ENCODE data around the gene SUFU.
A peak's percentile ranks its signal among the peaks of the same experiment; 100 is the strongest.
"Not testable (repeated sequence)": the region's sequence is repeated elsewhere in the genome, so short reads cannot be mapped to it uniquely, and the experiment has no call there.

SUFU gene

DNA sequence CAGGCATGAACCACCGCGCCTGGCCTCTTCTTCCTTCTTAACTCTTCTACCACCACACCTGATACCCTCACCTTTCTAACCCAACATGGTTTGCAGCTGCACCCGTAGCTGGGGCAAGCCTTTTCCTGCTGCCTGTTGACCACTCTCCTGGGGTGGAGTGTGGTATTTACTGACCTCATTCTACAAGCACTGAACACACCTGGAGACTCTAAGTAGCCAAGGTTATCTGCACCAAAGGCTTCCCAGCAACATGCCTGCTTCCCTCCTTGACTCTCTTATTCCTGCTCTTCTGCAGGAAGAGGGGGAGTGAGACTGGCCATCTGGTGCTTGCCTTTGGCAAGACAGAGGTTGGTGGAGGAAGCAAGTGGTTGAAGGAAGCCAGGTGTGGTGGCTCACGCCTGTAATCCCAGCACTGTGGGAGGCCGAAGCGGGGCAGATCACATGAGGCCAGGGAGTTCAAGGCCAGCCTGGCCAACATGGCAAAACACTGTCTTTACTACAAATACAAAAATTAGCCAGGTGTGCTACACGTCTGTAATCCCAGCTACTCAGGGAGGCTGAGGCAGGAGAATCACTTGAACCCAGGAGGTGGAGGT, 11.3 kb upstream of the SUFU start:
- peak overlapping the region; percentile 33 for H3K4me3 ChIP-seq (ENCODE audit: low read length)
- H3K27ac ChIP-seq (ENCODE audit: low read depth, low read length) = peak overlapping the region; percentile 88
- H3K27me3 ChIP-seq (ENCODE audit: control insufficient read depth, insufficient read depth, low read length) = no peaks in the 10 kb centered on the region
- peaks cover 18% of the 10 kb centered on the region for H3K36me3 ChIP-seq (ENCODE audit: control insufficient read depth, insufficient read depth, low read length)
- no peak overlapping the region for H3K9ac ChIP-seq (ENCODE audit: low read length)
- H3K4me1 ChIP-seq (ENCODE audit: control insufficient read depth, insufficient read depth, low read length) = peaks cover 23% of the 10 kb centered on the region

DNA sequence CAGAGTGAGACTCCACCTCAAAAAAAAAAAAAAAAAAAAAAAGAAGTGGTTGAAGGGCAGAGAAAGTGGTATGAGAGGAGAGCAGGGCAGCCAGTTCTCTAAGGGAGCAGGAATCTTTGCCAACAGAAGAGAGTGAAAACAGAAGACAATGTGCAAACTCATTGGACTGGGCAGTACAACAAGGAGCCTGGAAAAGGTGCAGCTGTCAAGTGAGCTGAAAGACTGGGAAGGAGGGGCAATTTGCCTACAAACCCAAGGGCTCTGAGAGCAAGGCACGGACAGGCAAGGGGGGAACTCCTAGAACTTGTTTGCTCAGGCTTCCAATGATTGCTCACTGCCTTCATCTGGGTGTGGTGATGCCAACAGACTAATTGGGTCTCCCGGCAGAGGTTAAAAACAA, 10.8 kb upstream of the SUFU start:
- H3K4me1 ChIP-seq (ENCODE audit: control insufficient read depth, insufficient read depth, low read length) = peaks cover 23% of the 10 kb centered on the region
- H3K27ac ChIP-seq (ENCODE audit: low read depth, low read length) = peak overlapping the region; percentile 88
- peak overlapping the region; percentile 5 for H3K4me3 ChIP-seq (ENCODE audit: low read length)
- peaks cover 14% of the 10 kb centered on the region for H3K36me3 ChIP-seq (ENCODE audit: control insufficient read depth, insufficient read depth, low read length)
- no peaks in the 10 kb centered on the region for H3K27me3 ChIP-seq (ENCODE audit: control insufficient read depth, insufficient read depth, low read length)
- no peak overlapping the region for H3K9ac ChIP-seq (ENCODE audit: low read length)

DNA sequence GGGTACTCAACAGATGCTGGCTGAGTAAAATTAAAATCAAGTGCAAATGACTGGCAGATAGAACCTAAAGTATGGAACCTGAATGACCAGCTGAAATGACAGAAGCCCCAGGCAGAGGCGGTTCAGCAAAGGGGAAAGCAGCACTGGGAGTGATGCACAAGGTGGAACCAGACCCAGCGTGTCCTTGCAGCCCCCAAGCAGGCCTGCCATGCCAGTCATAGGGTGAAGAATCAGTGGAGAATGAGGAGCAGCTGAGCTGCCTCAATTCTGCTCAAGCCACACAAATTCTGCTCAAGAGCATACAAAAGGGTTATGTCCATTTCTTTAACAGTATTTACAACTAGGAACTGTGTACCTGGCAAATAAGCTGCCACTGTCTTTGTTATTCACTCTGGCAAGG, 10.0 kb upstream of the SUFU start:
- Histone ChIP-seq H3K4me3 (ENCODE audit: low read length) (peak overlapping the region; percentile 5), H3K9ac (ENCODE audit: low read length) (no peak overlapping the region), H3K27me3 (ENCODE audit: control insufficient read depth, insufficient read depth, low read length) (no peaks in the 10 kb centered on the region), H3K27ac (ENCODE audit: low read depth, low read length) (peak overlapping the region; percentile 88), H3K36me3 (ENCODE audit: control insufficient read depth, insufficient read depth, low read length) (peaks cover 10% of the 10 kb centered on the region), H3K4me1 (ENCODE audit: control insufficient read depth, insufficient read depth, low read length) (peaks cover 27% of the 10 kb centered on the region)

DNA sequence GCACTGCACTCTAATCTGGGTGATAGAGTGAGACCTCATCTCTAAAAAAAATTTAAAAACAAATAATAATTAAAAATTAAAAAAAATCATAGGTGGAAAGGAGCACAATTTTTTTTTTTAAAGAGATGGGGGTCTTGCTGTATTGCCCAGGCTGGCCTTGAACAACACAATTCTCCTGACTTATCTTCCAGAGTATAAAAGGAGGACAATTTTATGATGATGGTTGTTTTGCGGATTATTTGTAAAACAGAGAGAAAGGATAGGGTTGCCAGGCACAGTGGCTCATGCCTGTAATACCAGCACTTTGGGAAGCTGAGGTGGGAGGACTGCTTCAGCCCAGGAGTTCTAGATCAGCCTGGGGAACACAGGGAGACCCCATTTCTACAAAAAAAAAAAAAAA, 6.2 kb upstream of the SUFU start:
- Histone ChIP-seq H3K27me3 (ENCODE audit: control insufficient read depth, insufficient read depth, low read length) (no peaks in the 10 kb centered on the region), H3K36me3 (ENCODE audit: control insufficient read depth, insufficient read depth, low read length) (peaks cover 5% of the 10 kb centered on the region), H3K27ac (ENCODE audit: low read depth, low read length) (no peak overlapping the region), H3K9ac (ENCODE audit: low read length) (no peak overlapping the region), H3K4me1 (ENCODE audit: control insufficient read depth, insufficient read depth, low read length) (peaks cover 30% of the 10 kb centered on the region), H3K4me3 (ENCODE audit: low read length) (no peak overlapping the region)

DNA sequence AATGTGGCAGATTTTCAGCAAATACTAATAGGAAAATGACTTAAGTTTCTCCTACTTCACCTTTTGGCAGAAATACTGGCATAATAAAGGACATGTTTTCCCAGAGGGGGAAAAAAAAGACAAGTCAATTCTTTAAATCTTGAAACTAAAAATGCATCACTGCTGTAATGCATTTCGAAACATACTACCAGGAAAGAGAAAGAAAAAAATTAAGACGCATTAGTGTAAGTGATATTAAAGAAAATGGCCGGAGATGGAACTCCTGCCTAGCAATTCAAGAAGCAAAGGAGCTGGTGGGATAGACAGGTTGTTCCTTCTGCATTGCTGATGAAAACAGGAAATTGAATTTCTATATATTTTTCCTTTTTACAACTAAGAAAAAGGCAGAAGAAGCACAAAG, 4.4 kb upstream of the SUFU start:
- Histone ChIP-seq H3K36me3 (ENCODE audit: control insufficient read depth, insufficient read depth, low read length) (peaks cover under 1% of the 10 kb centered on the region), H3K9ac (ENCODE audit: low read length) (no peak overlapping the region), H3K4me3 (ENCODE audit: low read length) (no peak overlapping the region), H3K4me1 (ENCODE audit: control insufficient read depth, insufficient read depth, low read length) (peaks cover 19% of the 10 kb centered on the region), H3K27ac (ENCODE audit: low read depth, low read length) (no peak overlapping the region), H3K27me3 (ENCODE audit: control insufficient read depth, insufficient read depth, low read length) (no peaks in the 10 kb centered on the region)

DNA sequence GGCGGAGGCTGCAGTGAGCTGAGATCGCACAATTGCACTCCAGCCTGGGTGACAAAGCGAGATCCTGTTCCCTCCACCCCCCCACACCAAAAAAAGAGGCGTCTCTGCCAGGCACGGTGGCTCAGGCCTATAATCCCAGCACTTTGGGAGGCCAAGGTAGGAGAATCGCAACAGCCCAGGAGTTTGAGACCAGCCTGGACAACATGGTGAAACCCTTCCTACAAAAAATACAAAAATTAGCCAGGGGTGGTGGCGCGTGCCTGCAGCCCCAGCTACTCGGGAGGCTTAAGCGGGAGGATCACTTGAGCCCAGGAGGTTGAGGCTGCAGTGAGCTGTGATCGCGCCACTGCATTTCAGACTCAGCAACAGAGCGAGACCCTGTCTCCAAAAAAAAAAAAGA, 3.1 kb upstream of the SUFU start:
- H3K27me3 ChIP-seq (ENCODE audit: control insufficient read depth, insufficient read depth, low read length); H3K27ac ChIP-seq (ENCODE audit: low read depth, low read length); H3K9ac ChIP-seq (ENCODE audit: low read length); H3K36me3 ChIP-seq (ENCODE audit: control insufficient read depth, insufficient read depth, low read length); H3K4me3 ChIP-seq (ENCODE audit: low read length): not testable (repeated sequence)
- H3K4me1 ChIP-seq (ENCODE audit: control insufficient read depth, insufficient read depth, low read length) = peaks cover 22% of the 10 kb centered on the region

DNA sequence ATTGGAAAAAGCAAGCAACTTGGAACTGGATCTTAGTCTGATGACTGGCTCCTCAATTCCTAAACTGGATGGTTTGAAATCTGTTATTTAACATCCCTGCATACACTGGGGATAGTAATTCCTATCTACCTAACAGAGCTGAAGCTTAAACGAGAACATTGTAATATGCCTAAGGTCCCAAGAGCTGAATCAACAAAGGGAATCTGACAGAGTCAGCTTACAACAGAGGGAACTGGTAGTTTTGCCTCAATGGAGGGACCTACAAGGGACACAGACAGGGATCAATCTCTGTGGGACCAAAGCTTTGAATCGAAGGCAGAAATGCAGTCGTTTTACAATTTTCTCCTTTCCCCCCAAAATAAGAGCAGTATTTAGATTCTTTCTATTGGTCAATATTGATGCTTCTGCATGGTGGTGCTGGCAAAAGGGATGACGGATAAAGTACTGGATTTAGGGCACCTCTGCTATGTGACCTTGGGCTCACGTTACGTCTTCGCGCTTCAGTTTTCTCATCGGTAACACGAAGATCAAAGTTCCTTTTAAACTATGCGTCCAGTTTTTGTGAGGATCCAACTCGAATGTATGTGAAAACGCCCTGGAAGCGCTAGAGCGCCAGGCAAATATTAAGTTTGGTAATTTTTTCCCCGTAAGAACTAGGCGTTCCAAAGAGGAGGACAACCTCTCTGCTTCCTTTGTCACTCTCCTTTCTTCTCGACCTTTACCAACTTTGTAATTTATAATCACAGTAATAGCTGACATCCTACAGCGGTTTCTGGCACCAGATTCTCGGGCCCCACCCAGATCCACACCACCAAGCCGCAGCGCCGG, 2.4 kb upstream of the SUFU start:
- peak overlapping the region; percentile 45 for H3K9ac ChIP-seq (ENCODE audit: low read length)
- H3K36me3 ChIP-seq (ENCODE audit: control insufficient read depth, insufficient read depth, low read length) = no peaks in the 10 kb centered on the region
- H3K27me3 ChIP-seq (ENCODE audit: control insufficient read depth, insufficient read depth, low read length) = no peaks in the 10 kb centered on the region
- H3K4me3 ChIP-seq (ENCODE audit: low read length) = peak overlapping the region; percentile 87
- peak overlapping the region; percentile 91 for H3K27ac ChIP-seq (ENCODE audit: low read depth, low read length)
- peaks cover 22% of the 10 kb centered on the region for H3K4me1 ChIP-seq (ENCODE audit: control insufficient read depth, insufficient read depth, low read length)

DNA sequence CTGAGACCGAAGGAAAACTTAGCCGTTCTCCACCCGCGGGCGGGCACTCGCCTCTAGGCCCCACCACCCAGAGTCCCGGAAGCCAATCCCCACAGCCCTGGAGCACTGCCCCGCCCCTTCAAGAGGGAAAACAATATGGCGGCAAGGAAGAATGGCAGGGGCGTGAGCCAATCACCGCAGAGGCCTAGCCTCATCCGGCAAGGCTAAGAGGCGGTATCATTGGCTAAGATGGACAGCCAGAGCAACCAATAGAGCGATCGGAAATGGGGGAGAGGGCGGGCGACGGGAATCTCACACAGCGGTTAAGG, 1.8 kb upstream of the SUFU start:
- Histone ChIP-seq H3K4me1 (ENCODE audit: control insufficient read depth, insufficient read depth, low read length) (peaks cover 22% of the 10 kb centered on the region), H3K9ac (ENCODE audit: low read length) (peak overlapping the region; percentile 89), H3K36me3 (ENCODE audit: control insufficient read depth, insufficient read depth, low read length) (no peaks in the 10 kb centered on the region), H3K4me3 (ENCODE audit: low read length) (peak overlapping the region; percentile 97), H3K27ac (ENCODE audit: low read depth, low read length) (peak overlapping the region; percentile 93), H3K27me3 (ENCODE audit: control insufficient read depth, insufficient read depth, low read length) (no peaks in the 10 kb centered on the region)

DNA sequence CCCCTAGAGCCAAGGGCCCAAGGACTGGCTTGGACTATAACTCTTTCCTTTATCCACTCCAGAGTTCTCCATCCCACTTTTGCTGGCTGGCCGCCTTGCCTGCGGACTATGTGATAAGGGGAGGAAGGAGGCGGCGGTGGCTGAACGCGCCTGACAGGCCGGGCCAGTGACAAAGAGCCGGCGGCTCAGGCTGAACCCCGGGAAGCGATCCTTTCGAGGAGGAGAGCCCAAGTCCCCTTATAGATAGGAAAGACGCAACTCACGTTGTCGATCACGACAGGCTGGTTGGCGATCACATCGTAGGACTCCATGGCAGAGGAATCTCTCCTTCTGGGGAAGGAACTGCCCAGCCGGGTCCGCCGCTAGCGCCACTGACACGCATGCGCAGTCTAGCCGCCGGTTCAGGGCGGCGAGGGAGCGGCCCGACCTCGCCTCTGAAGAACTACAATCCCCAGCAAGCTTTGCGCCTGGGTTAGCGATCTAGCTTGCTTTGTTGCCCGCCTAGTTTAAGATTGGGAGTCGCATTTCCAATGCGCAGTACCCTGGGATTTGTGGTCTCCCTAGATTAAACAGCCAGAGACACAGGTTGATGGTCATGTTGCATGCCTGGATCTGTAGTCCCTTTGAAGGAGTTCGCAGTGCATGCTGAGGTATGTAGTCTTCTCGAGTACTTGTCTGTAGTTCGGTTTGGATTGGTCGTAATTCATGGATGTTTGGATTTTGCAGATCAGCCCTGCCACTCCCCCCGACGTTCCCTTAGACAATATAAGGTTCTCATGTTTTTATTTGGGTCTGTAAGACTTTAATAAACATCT, 1.2 kb upstream of the SUFU start, which contains the start of gene ACTR1A:
Gene ACTR1A, minus strand, starts transcription at position 376 of the 815 bp plus-strand sequence. Its CDS starts 65 bp downstream, at position 311.
- no peaks in the 10 kb centered on the region for H3K36me3 ChIP-seq (ENCODE audit: control insufficient read depth, insufficient read depth, low read length)
- H3K27me3 ChIP-seq (ENCODE audit: control insufficient read depth, insufficient read depth, low read length) = no peaks in the 10 kb centered on the region
- H3K27ac ChIP-seq (ENCODE audit: low read depth, low read length) = peak within 1 kb of the TSS; percentile 93
- peak within 1 kb of the TSS; percentile 89 for H3K9ac ChIP-seq (ENCODE audit: low read length)
- H3K4me1 ChIP-seq (ENCODE audit: control insufficient read depth, insufficient read depth, low read length) = peaks cover 22% of the 10 kb centered on the region
- H3K4me3 ChIP-seq (ENCODE audit: low read length) = peak within 1 kb of the TSS; percentile 97

DNA sequence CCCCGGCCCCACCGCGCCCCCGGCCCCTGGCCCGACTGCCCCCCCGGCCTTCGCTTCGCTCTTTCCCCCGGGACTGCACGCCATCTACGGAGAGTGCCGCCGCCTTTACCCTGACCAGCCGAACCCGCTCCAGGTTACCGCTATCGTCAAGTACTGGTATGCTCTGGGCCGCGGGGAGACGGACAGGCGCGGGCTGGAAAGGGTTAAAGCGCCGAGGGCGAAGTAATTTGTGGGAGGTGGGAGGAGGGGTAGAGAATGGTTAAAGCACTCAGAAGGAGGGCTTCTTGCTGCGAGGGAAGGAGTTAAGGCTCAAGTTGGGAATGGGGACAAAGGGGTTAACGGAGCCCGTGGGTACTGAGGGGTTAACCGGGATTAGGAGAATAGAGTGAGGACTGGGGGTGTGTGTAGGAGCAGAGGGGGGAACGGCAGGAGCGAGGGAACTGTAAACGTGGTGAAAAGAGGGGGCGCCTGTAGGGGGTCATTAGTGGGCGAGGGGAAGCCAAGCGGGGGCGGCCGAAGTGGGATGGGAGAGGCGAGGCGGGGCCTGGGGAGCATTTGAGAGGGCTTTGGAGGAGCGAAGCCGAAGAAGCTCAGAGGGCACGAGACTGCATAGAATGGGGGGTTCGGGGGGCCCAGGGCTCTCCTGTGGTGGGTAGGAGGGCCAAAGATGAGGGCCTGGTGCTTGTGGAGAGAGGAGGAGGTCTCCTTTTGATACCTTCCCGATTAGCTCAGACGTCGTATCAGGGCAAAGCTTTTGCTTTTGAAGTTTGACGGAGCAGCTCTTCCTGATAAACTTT, 605 bp downstream of the SUFU start:
- Histone ChIP-seq H3K4me1 (ENCODE audit: control insufficient read depth, insufficient read depth, low read length) (peaks cover 19% of the 10 kb centered on the region), H3K36me3 (ENCODE audit: control insufficient read depth, insufficient read depth, low read length) (peaks cover 4% of the 10 kb centered on the region), H3K9ac (ENCODE audit: low read length) (peak overlapping the region; percentile 76), H3K27ac (ENCODE audit: low read depth, low read length) (peak overlapping the region; percentile 67), H3K27me3 (ENCODE audit: control insufficient read depth, insufficient read depth, low read length) (no peaks in the 10 kb centered on the region), H3K4me3 (ENCODE audit: low read length) (peak overlapping the region; percentile 86)

DNA sequence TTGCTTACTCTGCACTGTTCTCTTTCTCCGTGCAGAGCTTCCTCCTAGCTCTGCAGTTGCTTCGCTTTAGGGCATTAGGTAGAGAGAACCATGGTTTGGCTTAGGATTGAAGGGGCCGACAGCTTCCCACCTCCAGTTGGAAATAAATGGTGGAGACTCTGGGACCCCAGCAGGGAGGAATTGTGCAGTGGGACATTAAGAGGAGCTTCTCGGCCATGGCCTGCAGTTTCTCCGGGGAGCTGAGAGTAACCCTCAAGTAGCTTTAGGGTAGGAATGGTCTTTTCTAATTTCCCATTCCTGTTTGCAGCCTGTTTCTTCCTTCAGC, 1.2 kb downstream of the SUFU start:
- H3K36me3 ChIP-seq (ENCODE audit: control insufficient read depth, insufficient read depth, low read length) = peaks cover 8% of the 10 kb centered on the region
- no peaks in the 10 kb centered on the region for H3K27me3 ChIP-seq (ENCODE audit: control insufficient read depth, insufficient read depth, low read length)
- peak overlapping the region; percentile 86 for H3K4me3 ChIP-seq (ENCODE audit: low read length)
- H3K9ac ChIP-seq (ENCODE audit: low read length) = no peak overlapping the region
- H3K27ac ChIP-seq (ENCODE audit: low read depth, low read length) = peak overlapping the region; percentile 67
- peaks cover 19% of the 10 kb centered on the region for H3K4me1 ChIP-seq (ENCODE audit: control insufficient read depth, insufficient read depth, low read length)
